HG02798 (cell line): ENCODE data around the gene SINHCAF.

ENCODE experiments used
- ATAC-seq: cut with Tn5 transposase; IDR thresholded peaks from one replicate; pipeline ENCODE4 v1.9.1; 2021; ENCODE audit warnings: mild to moderate bottlenecking; ENCODE audit not compliant: unreplicated experiment, poor library complexity

SINHCAF gene

DNA sequence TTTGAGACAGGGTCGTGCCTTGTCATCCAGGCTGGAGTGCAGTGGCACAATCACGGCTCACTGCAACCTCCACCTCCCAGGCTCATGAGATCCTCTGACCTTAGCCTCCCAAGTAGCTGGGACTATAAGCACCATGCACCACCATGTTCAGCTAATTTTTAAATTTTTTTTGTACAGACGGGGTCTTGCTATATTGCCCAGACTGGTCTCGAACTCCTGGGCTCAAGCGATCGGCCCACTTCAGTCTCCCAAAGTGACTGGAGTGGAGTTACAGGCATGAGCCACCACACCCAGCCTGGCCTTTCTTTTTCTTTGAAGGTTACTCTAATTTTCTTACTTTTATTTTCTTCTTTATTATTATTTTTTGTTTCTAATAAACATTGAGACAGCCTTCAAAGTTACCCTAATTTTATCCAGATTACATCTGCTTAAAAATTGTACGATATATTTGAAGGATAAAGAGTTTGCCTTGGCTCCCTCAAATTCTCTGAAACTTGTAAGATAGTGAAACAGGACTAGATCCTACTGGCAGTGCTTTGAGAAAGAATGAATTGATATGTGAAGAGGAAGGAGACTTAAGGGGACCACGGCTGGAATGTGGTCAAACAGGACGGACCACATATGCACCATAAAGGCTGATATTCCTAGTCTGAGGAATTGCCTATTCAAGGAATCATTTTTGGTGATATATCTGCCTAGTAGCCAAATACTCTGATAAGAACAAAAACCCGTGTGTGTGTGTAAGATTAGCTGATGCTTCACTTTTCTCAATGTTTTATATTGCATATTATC lies 14.1 kb upstream of the SINHCAF start:
- no peak for ATAC-seq

DNA sequence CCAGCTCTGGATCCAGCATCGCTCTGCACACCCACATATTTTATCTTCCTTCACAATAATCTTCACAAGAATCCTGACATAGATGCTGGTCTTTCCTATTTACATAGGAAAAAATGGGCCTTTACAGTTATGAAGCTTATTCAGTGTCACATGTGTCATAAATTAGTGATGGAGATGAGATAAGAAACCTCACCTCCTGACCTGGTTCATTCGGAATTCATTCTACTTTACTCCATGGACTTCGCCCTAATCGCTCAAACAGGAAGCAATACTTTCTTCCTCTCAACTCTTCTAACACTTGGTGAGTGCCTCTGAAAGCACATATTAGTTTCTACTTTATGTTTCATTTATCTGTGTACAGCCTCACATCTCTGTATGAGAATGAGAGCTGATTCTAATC lies 12.0 kb upstream of the SINHCAF start:
- no peak for ATAC-seq

DNA sequence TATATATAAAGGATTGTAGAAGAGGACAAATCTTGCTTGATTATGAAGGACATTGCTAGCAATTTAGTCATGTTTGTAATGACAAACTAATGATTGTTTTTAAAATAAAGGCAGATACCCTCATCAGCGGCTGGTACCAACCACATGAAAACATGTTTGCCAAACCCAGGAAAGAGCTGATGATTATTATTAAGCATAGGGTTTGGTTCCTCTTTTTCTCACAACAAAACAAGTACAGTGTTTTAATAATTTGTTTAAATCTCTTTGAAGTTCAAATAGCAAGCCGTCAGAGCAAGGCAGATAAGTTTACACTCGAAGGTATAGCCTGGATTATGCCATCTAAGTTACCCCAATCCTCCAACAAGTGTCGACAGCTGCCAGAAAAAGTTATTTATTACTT lies 5.3 kb upstream of the SINHCAF start:
- ATAC-seq = no peak

DNA sequence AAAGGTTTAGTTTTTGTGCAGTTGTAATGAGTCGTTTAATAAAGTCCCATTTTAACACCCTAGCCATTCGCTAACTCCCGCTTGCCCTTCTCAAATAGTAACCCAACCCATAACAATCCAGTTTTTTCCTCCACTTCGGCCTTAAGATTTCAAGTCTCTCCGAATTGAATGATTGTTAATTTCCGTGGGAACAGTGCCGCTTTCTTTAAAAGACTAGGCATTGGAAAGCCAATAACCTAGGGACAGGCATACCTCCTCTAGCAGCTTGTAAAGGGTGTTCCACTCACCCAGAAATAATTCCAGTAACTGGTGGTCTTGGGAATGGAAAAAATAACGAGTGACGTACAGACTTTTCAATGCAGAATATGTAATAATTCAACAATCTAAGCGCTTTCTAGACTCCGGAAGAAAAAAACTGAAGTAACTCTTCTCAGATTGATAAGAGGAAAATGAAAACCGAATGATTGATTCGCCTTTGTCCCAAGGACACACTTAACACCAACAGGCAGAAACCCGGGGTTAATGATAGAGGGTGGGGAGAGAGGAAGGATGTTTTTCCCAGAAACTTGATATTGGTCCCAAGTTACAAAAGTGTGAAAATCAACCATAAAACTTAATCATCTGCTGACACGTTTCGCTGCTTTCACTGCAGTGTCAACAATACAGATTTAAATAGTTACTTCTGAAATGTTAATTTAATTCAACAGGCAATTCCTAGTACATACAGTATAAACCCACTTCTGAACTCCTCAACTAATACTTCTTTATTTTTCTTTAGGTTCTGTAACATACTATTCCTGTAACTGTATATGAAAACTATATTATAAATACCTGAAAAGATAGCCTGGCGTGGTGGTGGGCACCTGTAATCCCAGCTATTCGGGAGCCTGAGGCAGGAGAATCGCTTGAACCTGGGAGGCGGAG lies 1.0 kb upstream of the SINHCAF start:
- no peak for ATAC-seq

DNA sequence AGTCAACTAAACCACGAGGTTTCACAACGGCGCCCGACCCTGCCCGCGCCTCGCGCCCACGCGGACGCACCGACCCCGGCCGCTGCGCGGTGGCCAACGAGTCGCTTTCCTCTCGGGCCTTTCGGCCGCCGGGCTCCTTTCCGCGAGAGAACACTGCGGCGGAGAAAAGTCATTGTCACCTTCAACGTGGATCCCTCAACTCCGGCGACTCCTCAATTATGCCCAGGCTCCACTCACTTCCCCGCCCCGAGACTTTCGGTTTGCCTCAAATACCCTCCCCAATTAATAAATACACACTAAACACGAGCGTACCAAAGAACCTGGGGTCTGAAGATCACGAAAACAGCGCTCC lies 450 bp downstream of the SINHCAF start:
- ATAC-seq = no peak

DNA sequence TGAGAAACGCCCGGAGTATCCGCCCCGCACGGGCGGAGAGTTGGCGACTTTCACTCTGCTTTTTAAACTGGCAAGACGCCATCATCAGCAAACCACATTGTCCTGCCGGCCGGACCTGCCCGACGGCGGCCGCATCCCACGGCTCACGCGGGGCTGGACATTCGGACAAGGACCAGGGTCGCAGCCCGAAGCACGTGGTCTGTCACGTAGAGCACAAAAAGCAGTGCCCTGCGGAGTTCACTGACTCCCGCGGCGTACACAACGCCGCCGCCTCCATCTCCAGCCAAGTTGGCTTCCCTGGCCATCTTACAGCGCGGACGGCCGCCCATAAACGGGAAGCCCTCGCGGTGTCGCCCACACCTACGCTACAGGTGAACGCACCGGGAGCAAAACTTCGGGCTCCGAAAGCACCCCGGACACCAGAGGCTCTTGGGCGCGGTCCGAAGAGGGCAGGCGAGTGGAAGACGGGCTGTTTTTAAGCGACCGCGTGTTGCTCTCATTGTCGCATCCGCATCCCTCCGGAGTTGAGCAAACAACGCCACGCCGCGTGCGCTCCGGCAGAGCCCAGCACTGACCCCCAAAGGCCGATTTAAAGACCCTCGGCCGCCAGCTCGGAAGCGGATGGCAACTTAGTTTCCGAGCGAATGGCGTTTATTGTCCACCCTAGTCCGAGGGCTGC lies 966 bp downstream of the SINHCAF start:
- ATAC-seq = no peak

DNA sequence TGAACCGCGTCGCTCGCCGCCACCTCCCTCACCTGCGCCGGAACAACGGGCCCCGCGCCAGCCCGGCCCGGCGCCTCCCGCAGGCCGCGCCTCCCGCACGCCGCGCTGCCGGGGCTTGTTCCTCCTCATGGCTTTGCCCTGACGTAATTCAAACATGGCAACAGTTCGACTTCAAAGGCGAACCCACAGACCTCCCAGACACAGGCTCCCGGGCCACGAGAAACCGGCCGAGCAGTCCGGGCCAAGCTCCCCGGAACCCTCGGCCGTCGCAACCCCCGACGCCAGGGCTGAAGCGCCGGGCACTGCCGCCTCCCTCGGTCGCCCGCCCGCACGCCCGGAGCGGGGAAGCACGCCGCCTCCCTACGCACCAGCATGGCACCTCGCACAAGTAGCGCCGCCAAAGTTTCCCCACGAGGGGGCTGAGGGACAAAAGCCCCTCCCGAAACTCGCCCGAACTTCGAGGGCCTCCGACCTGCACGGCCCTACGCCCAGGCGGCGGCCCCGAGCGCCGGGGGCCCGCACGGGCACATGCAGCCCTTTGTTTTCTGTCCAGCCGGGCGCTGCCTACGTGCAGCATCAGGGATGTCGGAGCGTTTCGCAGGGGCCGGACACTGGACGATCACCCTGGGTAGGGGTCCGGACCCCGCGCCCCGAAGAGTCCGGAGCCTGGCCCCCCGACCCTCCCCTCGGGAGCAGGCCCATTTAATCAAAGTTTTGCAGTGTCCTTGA lies 1.7 kb downstream of the SINHCAF start:
- peak; percentile 39 for ATAC-seq

DNA sequence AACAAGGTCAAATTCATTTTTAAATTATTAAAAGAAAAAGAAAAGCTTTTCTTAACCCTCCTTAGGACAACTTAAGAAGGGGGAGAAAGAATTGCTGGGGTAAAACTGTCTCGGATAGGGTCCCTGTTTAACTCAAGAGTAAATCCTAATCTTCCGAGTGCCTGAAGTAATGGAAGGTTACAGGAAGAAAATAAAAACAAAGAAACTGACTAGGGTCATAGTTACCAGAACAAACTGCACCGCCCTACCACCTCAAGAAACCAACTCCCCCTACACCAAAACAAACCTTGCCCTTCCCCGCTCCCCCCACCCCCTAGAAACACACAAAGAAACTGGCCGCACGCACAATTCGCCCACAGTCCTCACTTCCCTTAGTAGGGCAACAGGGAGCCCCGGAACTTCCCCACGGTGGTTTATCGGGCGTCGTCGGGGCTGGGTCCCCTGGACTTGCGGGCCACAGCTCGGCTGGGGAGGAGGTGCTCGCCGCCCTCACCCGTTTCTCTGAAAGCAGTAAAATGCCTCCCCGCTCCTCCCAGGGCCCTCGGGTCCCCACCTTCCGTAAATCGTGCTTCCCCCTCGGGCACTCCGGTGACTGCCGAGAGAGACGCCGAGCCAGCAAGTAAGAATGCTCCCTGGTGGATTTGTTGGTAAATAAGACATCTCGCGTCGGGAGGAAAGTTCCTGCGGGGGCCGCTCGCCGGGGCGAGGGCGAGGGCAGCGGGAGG lies 2.4 kb downstream of the SINHCAF start:
- peak; percentile 19 for ATAC-seq

DNA sequence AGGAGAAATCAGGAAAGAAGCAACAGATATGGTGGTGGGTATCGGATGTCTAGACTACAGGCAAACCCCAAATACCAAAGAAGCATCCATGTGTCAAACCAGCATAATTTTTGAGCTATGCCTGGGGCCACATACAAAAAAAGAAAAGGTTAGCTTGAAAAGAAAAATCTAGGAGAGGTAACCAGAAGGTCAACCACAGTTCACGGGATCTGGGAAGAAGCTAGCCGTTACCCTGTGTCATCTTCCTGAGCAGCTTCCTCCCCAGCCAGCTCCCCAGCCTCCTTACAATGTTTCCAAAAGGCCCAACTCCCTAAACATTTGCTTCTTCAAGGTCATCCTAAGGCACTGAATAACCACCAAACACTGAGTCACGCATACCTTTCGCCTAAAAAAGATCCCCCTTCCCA lies 3.1 kb downstream of the SINHCAF start:
- ATAC-seq = no peak

DNA sequence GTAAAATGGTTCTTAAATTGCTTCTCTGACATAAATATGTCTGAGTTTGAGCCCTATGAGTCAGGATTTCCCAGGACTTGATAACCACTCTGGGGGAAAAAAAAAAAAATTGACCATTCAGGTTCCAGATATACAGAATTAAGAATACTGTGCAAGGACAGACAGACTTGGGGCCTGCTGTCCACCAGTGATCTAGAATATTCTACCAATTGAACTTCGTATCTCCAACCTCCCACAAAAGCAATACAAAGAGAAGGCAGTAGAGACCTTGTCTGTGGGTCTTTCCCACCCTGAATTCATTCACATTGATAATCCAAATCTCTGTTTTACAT lies 4.1 kb downstream of the SINHCAF start:
- ATAC-seq = no peak

DNA sequence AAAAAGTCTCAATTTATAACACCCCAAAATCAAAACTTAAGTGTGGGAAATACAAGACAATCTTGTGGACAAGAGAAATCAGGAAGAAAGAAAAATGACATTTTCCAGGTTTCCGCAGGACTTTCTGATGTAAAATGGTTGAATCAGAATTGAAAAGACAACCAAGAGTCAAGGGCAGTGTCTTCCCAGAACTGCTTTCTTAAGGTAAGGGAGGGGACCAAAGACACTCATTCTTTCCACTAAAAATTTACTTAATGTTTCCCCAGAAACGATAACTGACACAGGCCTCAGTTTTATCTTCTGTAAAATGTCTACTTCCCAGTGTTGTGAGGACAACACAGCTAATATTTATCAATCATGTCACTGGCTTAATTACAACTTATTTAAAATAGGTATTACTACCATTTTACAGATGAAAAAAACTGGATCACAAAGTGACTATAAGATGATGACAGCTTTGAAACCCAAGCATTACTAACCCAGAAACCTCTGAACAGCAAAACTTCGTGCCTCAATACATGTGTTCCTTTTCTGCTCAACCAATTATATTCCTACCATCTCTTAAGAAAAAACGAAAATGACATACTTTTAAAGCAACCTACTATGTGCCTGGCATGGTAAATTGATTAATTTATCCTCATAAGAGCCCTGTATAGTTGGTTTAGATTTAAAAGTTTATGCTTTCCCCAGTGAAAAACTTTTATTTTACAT lies 4.6 kb downstream of the SINHCAF start:
- ATAC-seq = no peak

DNA sequence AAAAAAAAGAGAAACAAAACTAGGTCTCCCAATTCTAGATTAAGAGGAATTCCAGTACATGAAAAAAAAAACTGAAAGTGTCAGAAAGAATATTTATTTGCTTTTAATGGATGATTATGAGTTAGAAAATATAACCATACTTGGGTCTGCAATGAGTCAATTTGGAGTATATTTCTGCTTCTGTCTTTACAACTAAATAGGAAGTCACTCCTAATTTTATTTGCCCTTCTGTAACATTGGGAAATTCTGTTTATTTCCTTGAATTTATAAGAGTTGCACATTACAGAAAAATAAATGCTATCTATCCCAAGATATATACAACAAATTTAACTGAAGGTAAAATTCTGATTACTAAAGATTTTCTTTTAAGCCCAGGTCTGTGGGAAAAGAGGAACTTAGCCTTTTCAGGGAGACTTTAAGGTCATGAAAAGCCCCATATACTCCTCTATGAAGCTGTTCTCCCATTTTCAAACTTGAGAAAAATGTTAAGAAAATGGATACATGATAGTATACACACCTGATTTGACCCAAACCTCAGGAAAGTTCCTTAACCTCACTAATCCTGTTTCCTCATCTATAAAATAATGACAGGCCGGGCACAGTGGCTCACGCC lies 7.2 kb downstream of the SINHCAF start:
- ATAC-seq = no peak

DNA sequence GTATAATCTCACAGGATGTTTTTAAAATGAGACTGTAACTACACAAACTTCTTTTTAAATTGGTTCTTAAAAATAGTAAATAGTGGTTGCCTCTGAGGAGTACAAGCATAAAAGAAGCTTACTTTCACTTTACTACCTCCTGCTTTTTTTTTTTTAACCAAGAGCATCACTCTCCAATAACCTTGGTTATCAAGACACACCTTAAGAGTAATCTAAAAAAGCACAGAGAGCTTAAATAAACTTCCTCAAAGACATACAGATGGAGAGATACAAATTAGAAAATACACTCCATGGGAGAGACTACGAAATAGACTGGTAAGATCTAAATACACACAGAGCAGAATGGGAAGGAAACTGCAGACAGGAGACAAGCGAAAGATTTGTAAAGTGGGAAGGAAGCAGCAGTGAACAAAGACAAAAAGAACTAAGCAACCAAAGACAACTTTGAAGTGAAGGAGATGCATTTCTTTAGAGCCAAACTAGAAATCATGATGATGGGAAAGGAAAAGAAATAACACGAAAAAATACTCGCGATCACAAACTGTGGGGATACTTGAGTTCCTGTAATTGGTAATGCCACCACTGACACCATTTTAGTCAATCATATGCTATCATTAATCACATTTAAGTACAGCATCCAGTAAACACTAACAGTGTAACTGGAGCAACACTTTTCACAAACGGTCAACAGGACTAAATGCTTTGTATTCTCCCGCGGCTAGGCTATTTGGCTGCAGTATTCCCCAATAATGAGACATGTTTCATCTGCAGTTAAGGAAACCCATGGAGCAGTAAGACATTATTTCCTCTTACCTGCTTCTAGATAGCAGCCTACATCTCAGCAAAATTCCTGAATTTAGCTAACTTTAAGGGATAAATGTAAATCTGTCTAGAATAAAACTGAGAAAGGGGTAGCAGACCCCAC lies 8.2 kb downstream of the SINHCAF start:
- ATAC-seq = peak; percentile 26

DNA sequence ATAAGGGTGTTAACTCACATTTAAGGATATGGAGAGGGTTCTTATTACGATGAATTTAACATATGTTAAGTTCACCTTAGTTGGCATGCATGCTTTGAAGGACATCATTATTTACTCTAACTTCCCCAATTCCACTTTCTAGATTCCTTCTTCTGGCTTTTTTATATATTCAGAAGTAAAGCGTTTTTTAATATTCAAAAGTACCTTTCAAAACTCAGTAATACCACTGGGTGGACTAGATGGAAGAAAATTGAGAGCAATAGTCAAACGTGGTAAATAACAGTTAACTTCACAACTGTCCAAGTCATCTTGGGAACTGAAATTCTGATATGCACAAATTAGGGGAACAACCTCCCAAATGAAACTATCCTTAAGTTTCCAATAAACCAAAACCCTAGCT lies 9.1 kb downstream of the SINHCAF start:
- ATAC-seq = peak; percentile 28

DNA sequence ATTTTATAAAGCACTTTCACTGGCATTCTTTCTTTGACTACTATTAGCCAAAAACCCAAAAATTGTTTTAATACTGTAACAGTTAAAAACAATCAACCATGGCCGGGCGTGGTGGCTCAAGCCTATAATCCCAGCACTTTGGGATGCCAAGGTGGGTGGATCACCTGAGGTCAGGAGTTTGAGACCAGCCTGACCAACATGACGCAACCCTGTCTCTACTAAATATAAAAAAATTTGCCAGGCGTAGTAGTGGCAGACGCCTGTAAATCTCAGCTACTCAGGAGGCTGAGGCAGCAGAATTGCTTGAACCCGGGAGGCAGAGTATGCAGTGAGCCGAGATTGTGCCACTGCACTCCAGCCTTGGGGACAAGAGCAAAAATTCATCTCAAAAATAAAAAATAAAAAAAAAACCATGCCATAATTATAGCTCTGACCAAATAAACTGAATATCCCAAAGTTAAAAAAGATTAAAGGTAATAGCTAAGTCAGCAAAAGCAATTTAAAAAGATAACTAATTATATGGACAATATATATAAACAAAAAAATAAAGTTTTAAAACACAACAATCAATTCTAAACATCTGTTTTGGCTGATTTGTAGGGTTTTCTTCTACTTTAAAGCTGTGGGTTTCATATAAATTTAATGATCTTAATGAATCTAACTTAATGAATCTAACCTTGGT lies 10.0 kb downstream of the SINHCAF start:
- no peak for ATAC-seq

DNA sequence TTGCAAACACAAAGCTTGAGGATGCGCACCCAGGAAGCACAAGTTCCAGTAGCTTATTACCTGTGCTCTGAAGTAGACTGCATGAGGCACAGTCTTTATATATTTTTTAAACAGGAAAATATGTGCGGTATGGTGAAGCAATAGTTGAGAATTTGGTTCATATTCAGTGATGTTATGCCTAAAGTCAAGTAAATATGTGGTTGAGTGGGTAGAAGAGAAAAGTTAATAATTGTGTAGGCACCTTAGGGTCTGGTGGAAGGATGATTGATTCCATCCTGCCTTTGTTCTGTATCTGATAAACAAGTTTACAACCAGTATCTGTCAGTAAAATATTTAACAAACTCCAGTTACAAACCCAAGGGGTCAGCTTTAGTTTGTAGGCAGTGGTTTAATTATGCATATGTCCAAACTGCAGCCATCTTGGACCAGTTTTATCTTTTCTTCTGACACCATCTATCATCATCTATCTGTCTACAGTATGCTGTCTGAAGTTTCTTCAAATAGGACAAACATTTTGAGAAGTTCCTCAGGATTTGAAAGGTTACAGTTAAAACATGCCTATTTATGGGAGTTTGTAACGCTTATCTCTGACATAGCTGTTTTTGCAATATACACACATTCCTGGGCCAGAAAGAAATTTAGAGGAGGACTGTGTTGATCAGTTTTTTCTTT lies 10.8 kb downstream of the SINHCAF start:
- ATAC-seq = no peak

DNA sequence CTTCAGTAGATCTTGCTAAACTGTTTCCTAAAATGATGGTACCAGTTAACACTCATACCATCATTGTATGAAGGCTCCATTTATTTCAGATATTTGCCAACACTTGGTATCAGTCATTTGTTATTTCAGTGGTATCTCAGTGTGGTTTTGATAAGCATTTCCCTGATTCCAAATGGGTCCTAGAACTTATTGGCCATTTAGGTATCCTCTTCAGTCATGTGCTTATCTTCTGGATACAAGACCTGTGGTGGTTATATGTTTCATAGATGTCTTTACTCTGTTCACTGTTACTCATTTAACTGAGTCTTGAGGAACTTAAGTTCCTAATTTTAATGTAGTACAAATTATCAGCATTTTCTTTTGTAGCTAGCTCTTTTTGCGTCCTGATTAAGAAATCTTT lies 13.5 kb downstream of the SINHCAF start:
- ATAC-seq = no peak
